ENCODE data around the gene PAXX. TPM values are rescaled to one million over a fixed set of nuclear protein-coding genes. Genes with fewer than 3 reads are reported as not detected.
A peak's percentile ranks its signal among the peaks of the same experiment; 100 is the strongest.

PAXX gene
- total RNA-seq, 2 donors from 2014 or later = 29.9 to 81.0 TPM

DNA sequence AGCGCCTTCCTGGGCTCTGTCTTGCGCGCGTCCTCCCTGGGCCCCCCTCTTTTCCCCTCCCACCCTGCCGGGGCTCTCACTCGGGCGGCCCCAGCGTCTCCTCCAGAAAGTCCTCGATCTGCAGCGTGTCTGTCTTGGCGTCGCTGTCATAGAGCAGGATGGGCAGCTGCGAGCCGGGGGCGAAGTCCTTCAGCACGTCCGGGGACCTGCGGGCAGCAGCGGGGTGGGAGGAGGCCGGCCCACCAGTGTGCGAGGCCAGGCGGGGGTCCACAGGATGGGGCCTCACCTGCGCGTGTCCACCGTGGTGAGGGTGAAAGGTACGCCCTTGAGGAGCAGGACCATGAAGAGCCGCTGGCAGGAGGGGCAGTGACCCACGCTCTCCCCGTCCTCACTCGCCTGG lies 3.1 kb downstream of the PAXX start:
- intact Hi-C loops (cut with DNase I) = no loop called here
- TF ChIP-seq, protein P1, sequence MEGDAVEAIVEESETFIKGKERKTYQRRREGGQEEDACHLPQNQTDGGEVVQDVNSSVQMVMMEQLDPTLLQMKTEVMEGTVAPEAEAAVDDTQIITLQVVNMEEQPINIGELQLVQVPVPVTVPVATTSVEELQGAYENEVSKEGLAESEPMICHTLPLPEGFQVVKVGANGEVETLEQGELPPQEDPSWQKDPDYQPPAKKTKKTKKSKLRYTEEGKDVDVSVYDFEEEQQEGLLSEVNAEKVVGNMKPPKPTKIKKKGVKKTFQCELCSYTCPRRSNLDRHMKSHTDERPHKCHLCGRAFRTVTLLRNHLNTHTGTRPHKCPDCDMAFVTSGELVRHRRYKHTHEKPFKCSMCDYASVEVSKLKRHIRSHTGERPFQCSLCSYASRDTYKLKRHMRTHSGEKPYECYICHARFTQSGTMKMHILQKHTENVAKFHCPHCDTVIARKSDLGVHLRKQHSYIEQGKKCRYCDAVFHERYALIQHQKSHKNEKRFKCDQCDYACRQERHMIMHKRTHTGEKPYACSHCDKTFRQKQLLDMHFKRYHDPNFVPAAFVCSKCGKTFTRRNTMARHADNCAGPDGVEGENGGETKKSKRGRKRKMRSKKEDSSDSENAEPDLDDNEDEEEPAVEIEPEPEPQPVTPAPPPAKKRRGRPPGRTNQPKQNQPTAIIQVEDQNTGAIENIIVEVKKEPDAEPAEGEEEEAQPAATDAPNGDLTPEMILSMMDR (IDR thresholded peaks at IDR 0.05) = no peak
- Histone ChIP-seq H3K27me3 (no peaks in the 10 kb centered on the region), H3K27ac (no peak overlapping the region), H3K9me3 (no peaks in the 10 kb centered on the region), H3K4me1 (peaks cover 18% of the 10 kb centered on the region), H3K9ac (ENCODE audit: low read depth in 2 of 2, low read length in 2 of 2) (no peak overlapping the region), H3K4me3 (no peak overlapping the region), H3K36me3 (no peaks in the 10 kb centered on the region)
- no peak for DNase-seq

DNA sequence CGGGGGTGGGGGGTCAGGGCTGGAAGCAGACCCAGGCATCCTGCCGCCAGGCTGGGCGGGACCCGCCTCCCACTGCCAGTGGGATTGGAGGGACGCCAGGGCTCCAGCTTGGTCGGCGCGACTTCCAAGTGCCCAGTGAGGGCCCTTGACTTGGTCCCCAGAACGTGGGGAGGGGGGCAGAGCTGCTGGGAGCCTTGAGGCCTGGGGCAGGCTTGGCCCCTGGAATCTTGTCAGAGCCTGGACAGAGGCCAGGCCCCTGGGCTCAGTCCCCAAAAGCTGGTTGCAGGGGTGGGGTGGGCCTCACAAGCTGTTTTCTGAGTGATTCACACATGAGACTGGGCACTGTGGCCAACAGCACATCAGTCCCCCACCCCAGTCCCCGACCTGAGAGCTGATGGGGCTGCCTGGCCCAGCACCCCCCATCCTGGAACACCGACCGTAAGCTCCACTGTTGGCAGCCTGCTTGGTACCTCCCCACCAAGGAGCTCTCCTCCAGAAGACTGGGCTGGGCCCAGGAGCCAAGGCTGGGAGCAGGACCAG lies 3.6 kb downstream of the PAXX start:
- H3K27me3 ChIP-seq = no peaks in the 10 kb centered on the region
- H3K4me3 ChIP-seq = peak overlapping the region; percentile 32
- peak overlapping the region; percentile 40 to 63 for H3K9ac ChIP-seq (ENCODE audit: low read depth in 2 of 2, low read length in 2 of 2)
- no peak for DNase-seq
- H3K9me3 ChIP-seq = no peaks in the 10 kb centered on the region
- H3K4me1 ChIP-seq = peaks cover 18% of the 10 kb centered on the region
- intact Hi-C loops (cut with DNase I) = no loop called here
- H3K27ac ChIP-seq = peak overlapping the region; percentile 57
- TF ChIP-seq, protein P1 (IDR thresholded peaks at IDR 0.05) = no peak
- no peaks in the 10 kb centered on the region for H3K36me3 ChIP-seq

DNA sequence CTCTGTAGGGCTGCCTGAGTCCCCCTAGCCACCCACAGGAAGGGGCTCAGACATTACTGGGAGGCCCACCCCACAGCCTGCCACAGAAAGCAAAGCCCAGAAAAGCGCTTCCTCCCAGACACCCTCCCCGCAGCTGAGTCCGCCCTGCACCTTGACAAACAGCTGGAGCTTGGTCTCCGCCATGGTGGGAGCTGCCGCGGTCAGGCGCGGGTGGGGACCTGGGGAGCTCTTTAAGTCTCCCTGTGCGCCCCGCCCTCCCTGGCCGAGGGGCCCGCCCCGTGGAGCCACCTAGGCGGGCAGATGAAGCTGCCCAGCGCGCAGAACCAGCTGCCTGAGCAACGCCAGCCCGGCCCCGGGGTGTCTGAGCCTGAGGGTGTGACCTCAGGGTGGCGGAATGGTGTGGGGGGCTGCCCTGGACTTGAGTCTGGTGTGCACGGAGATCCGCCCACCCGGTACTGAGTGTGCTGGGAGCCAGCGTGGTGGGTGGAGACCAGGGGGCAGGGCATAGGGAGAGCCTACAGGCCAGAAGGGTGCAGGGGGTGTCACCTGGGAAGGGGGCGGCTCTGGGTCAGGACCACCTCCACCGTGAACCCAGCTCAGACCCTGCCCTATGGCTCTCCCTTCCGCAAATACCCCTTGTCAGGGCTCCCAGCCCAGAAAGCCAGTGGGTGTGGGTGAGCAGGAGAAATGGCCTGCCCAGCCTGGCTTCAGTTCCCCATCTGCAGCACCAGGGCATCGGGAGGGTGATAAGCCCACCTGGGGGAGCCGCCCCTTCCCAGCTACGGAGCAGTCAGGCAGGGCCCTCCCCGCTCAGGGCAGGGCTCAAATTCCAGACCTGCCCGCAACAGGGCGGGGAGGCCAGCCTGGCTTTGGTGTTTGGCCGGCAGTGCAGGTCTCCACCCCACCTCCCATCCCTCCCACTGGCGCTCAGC lies 4.4 kb downstream of the PAXX start, which contains the start of gene CLIC3:
TSS of gene CLIC3 (minus strand) at position 208 of the 932 bp plus-strand sequence. CDS start at position 183, 25 bp downstream.
- intact Hi-C loops (cut with DNase I) = no loop called here
- Histone ChIP-seq H3K4me3 (peak within 1 kb of the TSS; percentile 32), H3K27me3 (no peaks in the 10 kb centered on the region), H3K9me3 (no peaks in the 10 kb centered on the region), H3K36me3 (no peaks in the 10 kb centered on the region), H3K9ac (ENCODE audit: low read depth in 2 of 2, low read length in 2 of 2) (peak within 1 kb of the TSS; percentile 40 to 63), H3K27ac (peak within 1 kb of the TSS; percentile 57), H3K4me1 (peaks cover 18% of the 10 kb centered on the region)
- TF ChIP-seq, protein P1 (IDR thresholded peaks at IDR 0.05) = no peak
- DNase-seq = peak; percentile 81

DNA sequence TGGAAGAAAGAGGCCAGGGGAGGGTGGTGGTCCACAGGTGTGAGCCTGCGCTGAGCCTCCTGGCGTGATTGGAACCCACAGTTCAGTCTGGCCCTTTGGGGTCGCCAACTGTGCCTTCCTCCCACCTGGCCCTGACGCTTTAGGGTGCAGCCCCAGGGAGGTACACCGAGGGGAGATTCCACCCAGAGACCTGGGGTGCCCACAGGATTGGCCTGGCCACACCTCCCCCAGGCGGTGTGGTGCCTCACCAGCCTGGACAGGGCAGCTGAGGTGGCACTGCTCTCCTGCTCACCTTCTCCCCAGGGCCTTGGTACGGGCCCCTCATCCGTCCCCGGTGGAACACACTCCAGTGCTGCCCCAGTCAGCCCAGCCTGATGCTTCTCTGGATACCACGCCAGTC lies 5.1 kb downstream of the PAXX start:
- Histone ChIP-seq H3K9ac (ENCODE audit: low read depth in 2 of 2, low read length in 2 of 2) (peak overlapping the region; percentile 40 to 63), H3K27me3 (no peaks in the 10 kb centered on the region), H3K4me3 (no peak overlapping the region), H3K9me3 (no peaks in the 10 kb centered on the region), H3K36me3 (no peaks in the 10 kb centered on the region), H3K4me1 (peaks cover 18% of the 10 kb centered on the region), H3K27ac (peak overlapping the region; percentile 57)
- TF ChIP-seq, protein P1 (IDR thresholded peaks at IDR 0.05) = no peak
- DNase-seq = no peak
- intact Hi-C loops (cut with DNase I) = no loop called here

DNA sequence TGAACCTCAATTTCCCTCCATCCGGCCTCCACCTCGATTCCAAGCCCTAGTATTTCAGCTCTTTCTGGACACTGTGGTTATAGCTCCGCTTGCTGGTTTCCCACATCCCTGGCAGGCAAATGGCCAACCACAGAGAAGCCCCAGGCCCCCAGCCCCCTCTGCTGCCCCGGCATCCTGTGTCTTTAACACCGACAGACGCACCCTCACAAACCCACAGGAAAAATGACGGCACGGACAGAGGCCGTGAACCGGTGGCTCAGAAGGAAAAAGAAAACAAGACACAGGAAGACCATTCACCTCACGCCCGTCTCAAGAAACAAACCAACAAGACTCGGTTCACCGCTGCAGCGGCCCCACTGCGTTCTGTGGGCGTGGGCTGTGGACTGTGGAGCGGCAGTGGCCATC lies 5.6 kb downstream of the PAXX start:
- Histone ChIP-seq H3K27ac (peak overlapping the region; percentile 57), H3K4me1 (peaks cover 18% of the 10 kb centered on the region)
- intact Hi-C loops (cut with DNase I) = no loop called here

More for the DNA sequence above, 5.6 kb downstream of the PAXX start:
- no peaks in the 10 kb centered on the region for H3K9me3 ChIP-seq
- TF ChIP-seq, protein P1 (IDR thresholded peaks at IDR 0.05) = no peak
- no peak overlapping the region for H3K9ac ChIP-seq (ENCODE audit: low read depth in 2 of 2, low read length in 2 of 2)
- no peaks in the 10 kb centered on the region for H3K36me3 ChIP-seq
- no peaks in the 10 kb centered on the region for H3K27me3 ChIP-seq
- H3K4me3 ChIP-seq = no peak overlapping the region
- no peak for DNase-seq

Measured in colonic mucosa (tissue), 4 donors.